RWPE2 (cell line): ENCODE measurements around the gene EML1.

Experiments used
- ATAC-seq: fragments of 200-7000 bp; cut with Tn5 transposase; 3 replicates; pipeline ENCODE4 v1.9.1; 2021; ENCODE audit warnings: low read depth
- DNase-seq: peaks from one replicate; pipeline ENCODE4 v3.0.0-alpha.2; 2020; ENCODE audit warnings: low spot score
- H3K27ac ChIP-seq: fragments of 450-650 bp; 2 replicates; pipeline ENCODE4 v1.5.1; 2017; ENCODE audit warnings: mild to moderate bottlenecking; ENCODE audit not compliant: poor library complexity, severe bottlenecking
- H3K27me3 ChIP-seq: fragments of 250-450 bp; sonication (Bioruptor Pico); 2 replicates; pipeline ENCODE4 v1.5.1; 2021; ENCODE audit warnings: mild to moderate bottlenecking, moderate library complexity; ENCODE audit not compliant: insufficient read depth, poor library complexity, severe bottlenecking
- H3K36me3 ChIP-seq: fragments of 250-450 bp; sonication (Bioruptor Pico); 2 replicates; pipeline ENCODE4 v1.5.1; 2020; ENCODE audit warnings: low read depth, mild to moderate bottlenecking, moderate library complexity
- H3K4me1 ChIP-seq: fragments of 250-450 bp; sonication (Bioruptor Pico); 2 replicates; pipeline ENCODE4 v1.5.1; 2021; ENCODE audit warnings: mild to moderate bottlenecking, moderate library complexity; ENCODE audit not compliant: insufficient read depth, poor library complexity, severe bottlenecking
- H3K4me3 ChIP-seq: fragments of 250-450 bp; sonication (Bioruptor Pico); 2 replicates; pipeline ENCODE4 v1.5.1; 2021; ENCODE audit warnings: mild to moderate bottlenecking, moderate library complexity; ENCODE audit not compliant: severe bottlenecking
- H3K9me3 ChIP-seq: fragments of 250-450 bp; sonication (Bioruptor Pico); 2 replicates; pipeline ENCODE4 v1.5.1; 2021; ENCODE audit warnings: mild to moderate bottlenecking, moderate library complexity; ENCODE audit not compliant: severe bottlenecking
- TF ChIP-seq, protein P1 (sequence below): fragments of 450-650 bp; IDR thresholded peaks from one replicate; pipeline ENCODE4 v1.5.1; 2017; ENCODE audit warnings: mild to moderate bottlenecking, moderate library complexity; ENCODE audit not compliant: poor library complexity, severe bottlenecking

EML1 gene

DNA sequence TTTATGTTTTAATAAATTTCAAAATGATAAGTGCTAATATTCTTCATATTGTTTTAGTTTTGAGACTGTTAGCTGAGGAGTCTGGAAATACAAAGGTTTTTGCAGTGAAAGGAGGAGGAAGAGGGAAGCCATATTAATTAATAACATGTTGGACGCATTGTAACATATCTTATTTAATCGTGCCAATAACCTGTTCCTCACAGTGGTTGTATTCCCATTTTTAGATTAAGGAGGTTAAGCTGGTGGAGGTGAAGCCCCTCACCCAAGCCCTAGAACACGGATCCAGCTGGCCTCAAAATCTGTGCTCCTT lies 92.4 kb downstream of the EML1 start:
- H3K9me3 ChIP-seq, result no peaks in the 10 kb centered on the region
- no peaks in the 10 kb centered on the region for H3K36me3 ChIP-seq
- no peaks in the 10 kb centered on the region for H3K4me1 ChIP-seq
- H3K27me3 ChIP-seq, result no peaks in the 10 kb centered on the region
- DNase-seq (no peak), ATAC-seq (no peak)
- H3K4me3 ChIP-seq, result no peak overlapping the region
- no peak overlapping the region for H3K27ac ChIP-seq
- TF ChIP-seq, protein P1, sequence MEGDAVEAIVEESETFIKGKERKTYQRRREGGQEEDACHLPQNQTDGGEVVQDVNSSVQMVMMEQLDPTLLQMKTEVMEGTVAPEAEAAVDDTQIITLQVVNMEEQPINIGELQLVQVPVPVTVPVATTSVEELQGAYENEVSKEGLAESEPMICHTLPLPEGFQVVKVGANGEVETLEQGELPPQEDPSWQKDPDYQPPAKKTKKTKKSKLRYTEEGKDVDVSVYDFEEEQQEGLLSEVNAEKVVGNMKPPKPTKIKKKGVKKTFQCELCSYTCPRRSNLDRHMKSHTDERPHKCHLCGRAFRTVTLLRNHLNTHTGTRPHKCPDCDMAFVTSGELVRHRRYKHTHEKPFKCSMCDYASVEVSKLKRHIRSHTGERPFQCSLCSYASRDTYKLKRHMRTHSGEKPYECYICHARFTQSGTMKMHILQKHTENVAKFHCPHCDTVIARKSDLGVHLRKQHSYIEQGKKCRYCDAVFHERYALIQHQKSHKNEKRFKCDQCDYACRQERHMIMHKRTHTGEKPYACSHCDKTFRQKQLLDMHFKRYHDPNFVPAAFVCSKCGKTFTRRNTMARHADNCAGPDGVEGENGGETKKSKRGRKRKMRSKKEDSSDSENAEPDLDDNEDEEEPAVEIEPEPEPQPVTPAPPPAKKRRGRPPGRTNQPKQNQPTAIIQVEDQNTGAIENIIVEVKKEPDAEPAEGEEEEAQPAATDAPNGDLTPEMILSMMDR, result peak; percentile 74

DNA sequence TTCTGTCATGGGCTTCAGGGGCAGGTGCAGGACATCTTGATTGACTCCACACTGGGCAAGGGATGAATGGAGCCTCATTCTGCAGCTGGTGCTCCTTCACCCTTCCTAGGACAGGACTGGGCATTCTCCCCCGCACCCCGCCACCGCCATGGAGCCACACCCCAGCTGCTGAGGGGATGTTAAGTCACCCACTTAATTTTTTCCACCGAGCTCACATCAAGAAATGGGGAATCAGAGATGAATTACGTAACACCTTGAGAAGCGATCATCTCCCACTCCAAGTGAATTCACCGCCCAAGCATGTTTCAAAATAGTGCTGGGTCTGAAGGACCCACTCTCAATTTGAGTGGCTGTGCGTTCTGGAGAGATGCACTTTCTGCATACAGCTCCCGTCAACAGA lies 94.2 kb downstream of the EML1 start:
- Histone ChIP-seq H3K27ac (no peak overlapping the region), H3K9me3 (no peaks in the 10 kb centered on the region), H3K4me1 (no peaks in the 10 kb centered on the region), H3K4me3 (no peak overlapping the region), H3K36me3 (no peaks in the 10 kb centered on the region), H3K27me3 (no peaks in the 10 kb centered on the region)
- TF ChIP-seq, protein P1, result no peak
- ATAC-seq (no peak), DNase-seq (no peak)

DNA sequence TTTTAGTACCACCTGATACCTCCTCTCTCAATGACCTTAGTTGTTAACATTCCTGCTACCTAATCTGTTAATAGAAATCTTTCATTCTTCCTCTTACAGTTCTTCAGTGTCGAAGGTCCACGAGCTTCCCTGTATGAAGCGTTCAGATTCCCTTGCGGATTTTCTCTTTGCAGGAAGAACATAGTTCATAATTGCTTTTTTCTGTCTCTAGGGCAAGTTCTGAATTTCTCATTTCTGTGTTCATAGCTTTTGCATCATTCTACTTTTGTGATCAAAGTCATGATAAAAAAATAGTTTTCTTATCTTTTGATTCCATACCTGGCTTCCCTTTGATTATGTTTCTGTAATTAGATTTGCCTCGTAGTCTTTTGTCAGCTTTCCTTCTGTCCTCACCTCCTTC lies 94.9 kb downstream of the EML1 start:
- ATAC-seq (no peak), DNase-seq (no peak)
- no peaks in the 10 kb centered on the region for H3K27me3 ChIP-seq
- no peak overlapping the region for H3K4me3 ChIP-seq
- H3K27ac ChIP-seq, result no peak overlapping the region
- H3K4me1 ChIP-seq, result no peaks in the 10 kb centered on the region
- no peaks in the 10 kb centered on the region for H3K9me3 ChIP-seq
- no peaks in the 10 kb centered on the region for H3K36me3 ChIP-seq
- TF ChIP-seq, protein P1, result no peak

DNA sequence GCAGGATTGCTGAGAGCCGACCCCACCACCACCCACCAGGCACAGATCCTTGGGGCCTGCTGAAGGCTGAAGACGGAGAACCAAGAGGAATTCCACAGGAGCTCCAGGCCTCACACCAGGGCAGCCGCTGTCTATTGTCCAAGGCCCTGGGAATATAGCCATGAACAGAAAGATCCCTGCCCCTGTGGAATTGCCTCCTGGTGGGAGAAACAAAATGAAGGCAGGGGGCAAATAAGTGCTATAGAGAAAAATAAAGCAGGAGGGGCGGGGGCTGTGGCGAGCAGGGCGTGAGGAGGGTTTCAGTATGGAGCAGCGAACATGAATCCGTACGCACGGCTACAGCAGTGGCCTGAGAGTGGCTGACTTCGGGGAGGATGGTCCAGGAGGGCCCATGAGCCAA lies 96.1 kb downstream of the EML1 start:
- Histone ChIP-seq H3K27me3 (no peaks in the 10 kb centered on the region), H3K9me3 (no peaks in the 10 kb centered on the region), H3K4me3 (no peak overlapping the region), H3K36me3 (no peaks in the 10 kb centered on the region), H3K27ac (no peak overlapping the region), H3K4me1 (no peaks in the 10 kb centered on the region)
- TF ChIP-seq, protein P1, result no peak
- ATAC-seq (no peak), DNase-seq (no peak)

DNA sequence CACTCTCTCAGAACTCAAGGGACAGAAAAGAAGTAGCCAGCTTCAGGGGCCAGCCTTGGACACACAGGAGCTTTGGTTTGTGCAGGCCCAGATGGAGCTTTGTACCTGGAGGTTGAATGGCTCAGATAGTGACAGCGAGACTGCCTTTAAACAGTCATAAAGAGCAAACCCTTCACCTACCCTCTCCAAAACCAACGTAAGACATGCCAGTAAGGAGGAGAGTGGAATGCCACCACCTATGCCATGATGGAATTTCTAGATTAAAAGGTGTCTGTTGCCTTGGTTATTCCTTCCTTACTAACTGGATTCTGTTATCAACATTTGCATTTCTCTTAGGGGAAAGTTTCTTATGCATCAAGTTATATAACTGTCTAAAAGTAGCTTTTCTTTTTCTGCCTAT lies 98.1 kb downstream of the EML1 start:
- Histone ChIP-seq H3K4me3 (no peak overlapping the region), H3K27me3 (no peaks in the 10 kb centered on the region), H3K27ac (no peak overlapping the region), H3K4me1 (no peaks in the 10 kb centered on the region), H3K36me3 (no peaks in the 10 kb centered on the region), H3K9me3 (no peaks in the 10 kb centered on the region)
- ATAC-seq (no peak), DNase-seq (no peak)
- TF ChIP-seq, protein P1, result no peak
